ENCODE data around the gene MAPK9. TPM values are rescaled to one million over a fixed set of nuclear protein-coding genes. Genes with fewer than 3 reads are reported as not detected.
A peak's percentile ranks its signal among the peaks of the same experiment; 100 is the strongest.

MAPK9 gene
- total and polyA plus RNA-seq, 12 donors, result 11.9 to 66.6 (median 34.9) TPM

GRCh38 chr5:180332051-180332517 lies 40.2 kb upstream of the MAPK9 start:
- no peak overlapping the region for H3K4me3 ChIP-seq
- H3K36me3 ChIP-seq (replicated peaks in 1 of 2), result peaks cover 0 to 8% of the 10 kb centered on the region in 2 donors
- DNase-seq, result no peak
- no peaks in the 10 kb centered on the region for H3K9me3 ChIP-seq (replicated peaks in 1 of 3)
- TF ChIP-seq POLR2A (IDR thresholded peaks at IDR 0.05) (no peak), CTCF (IDR thresholded peaks at IDR 0.05) (no peak)
- 44 to 56% (median 50%) methylated on average over 7 to 13 of the region's 13 CpGs for WGBS, 4 donors
- peaks cover 6 to 10% of the 10 kb centered on the region in 2 donors for H3K4me1 ChIP-seq (replicated peaks in 1 of 2)
- H3K27me3 ChIP-seq, result no peaks in the 10 kb centered on the region
- H3K27ac ChIP-seq, result peak overlapping the region in 1 of 5 donors; percentile 87
- intact Hi-C loops (cut with DNase I), result no loop called here

- Histone ChIP-seq H3K36me3 (replicated peaks in 1 of 2) (peaks cover 0 to 8% of the 10 kb centered on the region in 2 donors), H3K4me3 (no peak overlapping the region), H3K27ac (peak overlapping the region in 2 of 5 donors; percentile 69 to 87), H3K4me1 (replicated peaks in 1 of 2) (peaks cover 6 to 10% of the 10 kb centered on the region in 2 donors), H3K27me3 (no peaks in the 10 kb centered on the region), H3K9me3 (replicated peaks in 1 of 3) (no peaks in the 10 kb centered on the region)
- TF ChIP-seq CTCF (IDR thresholded peaks at IDR 0.05) (no peak), POLR2A (IDR thresholded peaks at IDR 0.05) (no peak)
- DNase-seq, result no peak
- intact Hi-C loops (cut with DNase I), result no loop called here
- WGBS, 4 donors, result 72 to 80% (median 73%) methylated on average over 7 of the region's 7 CpGs
These were observed 39.7 kb upstream of the MAPK9 start for GRCh38 chr5:180331647-180331950.

GRCh38 chr5:180330810-180331646 lies 39.1 kb upstream of the MAPK9 start:
- TF ChIP-seq CTCF (IDR thresholded peaks at IDR 0.05) (no peak), POLR2A (IDR thresholded peaks at IDR 0.05) (no peak)
- Histone ChIP-seq H3K36me3 (replicated peaks in 1 of 2) (peaks cover 0 to 8% of the 10 kb centered on the region in 2 donors), H3K4me1 (replicated peaks in 1 of 2) (peaks cover 6 to 10% of the 10 kb centered on the region in 2 donors), H3K27me3 (no peaks in the 10 kb centered on the region), H3K27ac (peak overlapping the region in 3 of 5 donors; percentile 52 to 87 (median 69)), H3K9me3 (replicated peaks in 1 of 3) (no peaks in the 10 kb centered on the region), H3K4me3 (no peak overlapping the region)
- intact Hi-C loops (cut with DNase I), result no loop called here
- DNase-seq, result peak; percentile 76 to 97 (median 94)
- 38 to 41% (median 39%) methylated on average over 15 to 16 of the region's 16 CpGs for WGBS, 4 donors

- TF ChIP-seq POLR2A (IDR thresholded peaks at IDR 0.05), result no peak
- TF ChIP-seq CTCF (IDR thresholded peaks at IDR 0.05), result no peak
- Histone ChIP-seq H3K4me3 (no peak overlapping the region), H3K4me1 (replicated peaks in 1 of 2) (peaks cover 6 to 10% of the 10 kb centered on the region in 2 donors), H3K36me3 (replicated peaks in 1 of 2) (peaks cover 0 to 7% of the 10 kb centered on the region in 2 donors), H3K27me3 (no peaks in the 10 kb centered on the region), H3K27ac (peak overlapping the region in 3 of 5 donors; percentile 32 to 87 (median 54)), H3K9me3 (replicated peaks in 1 of 3) (no peaks in the 10 kb centered on the region)
- intact Hi-C loops (cut with DNase I), result no loop called here
- DNase-seq, result no peak
- WGBS, 4 donors, result 51 to 72% (median 67%) methylated on average over 5 of the region's 5 CpGs
These were observed 38.4 kb upstream of the MAPK9 start for GRCh38 chr5:180330270-180330648.

Data from adrenal gland (tissue), 12 donors.